H1 (cell line): ENCODE data around the gene SPDYC. TPM values are rescaled to one million over a fixed set of nuclear protein-coding genes. Genes with fewer than 3 reads are reported as not detected.

Experiments used
- CTCF ChIA-PET: fragments of 300-600 bp; sonication (Branson Sonifier 250); formaldehyde crosslinking; loops from one replicate; lab custom pipeline; 2021; ENCODE audit not compliant: partially characterized antibody; lab: Charles Lee
- POLR2A ChIA-PET: fragments of 300-600 bp; sonication (Branson Sonifier 250); formaldehyde crosslinking; loops from one replicate; lab custom pipeline; 2021; ENCODE audit warnings: inconsistent platforms; ENCODE audit not compliant: partially characterized antibody; lab: Charles Lee
- DNase-seq, 2 experiments: peaks; one replicate each; pipeline versions ENCODE4 v3.0.0 to v3.0.0-alpha.2; 2010 to 2022; ENCODE audit warnings: low spot score in 2 of 2, low read depth in 1 of 2, mixed read lengths in 1 of 2
- FAIRE-seq: peaks from 2 replicates; lab custom pipeline; 2011; peaks lifted over from hg19 to GRCh38; lab: Jason Lieb, UNC
- H2AFZ ChIP-seq: 2 replicates; pipeline ENCODE4 v1.8.1; 2012; ENCODE audit warnings: low read length, inconsistent platforms
- H2AK5ac ChIP-seq: 2 replicates; pipeline ENCODE4 v1.6.1; 2013; ENCODE audit warnings: low read depth, low read length
- H2BK120ac ChIP-seq: replicated peaks from 2 replicates; pipeline ENCODE3; 2013; ENCODE audit warnings: low read depth, low read length, inconsistent platforms
- H2BK12ac ChIP-seq: 2 replicates; pipeline ENCODE4 v1.6.1; 2013; ENCODE audit warnings: low read depth, low read length
- H2BK15ac ChIP-seq: 2 replicates; pipeline ENCODE4 v1.6.1; 2013; ENCODE audit warnings: low read length
- H2BK20ac ChIP-seq: 2 replicates; pipeline ENCODE4 v1.6.1; 2013; ENCODE audit warnings: low read length
- H2BK5ac ChIP-seq: 2 replicates; pipeline ENCODE4 v1.6.1; 2013; ENCODE audit warnings: low read depth, low read length
- H3K14ac ChIP-seq: 2 replicates; pipeline ENCODE4 v1.6.1; 2013; ENCODE audit warnings: inconsistent platforms; ENCODE audit not compliant: insufficient read length
- H3K18ac ChIP-seq: 2 replicates; pipeline ENCODE4 v1.6.1; 2013; ENCODE audit warnings: low read length; ENCODE audit errors: extremely low read depth
- H3K23ac ChIP-seq: 2 replicates; pipeline ENCODE4 v1.6.1; 2013; ENCODE audit warnings: inconsistent platforms; ENCODE audit not compliant: insufficient read length
- H3K23me2 ChIP-seq: 2 replicates; pipeline ENCODE4 v1.6.1; 2013; ENCODE audit warnings: low read depth, low read length
- H3K27ac ChIP-seq: 2 replicates; pipeline ENCODE4 v1.6.1; 2011; ENCODE audit warnings: low read depth, low read length, inconsistent platforms
- H3K27me3 ChIP-seq, 4 experiments: replicated peaks in 1 of 4; 1 replicate in 1 of 4; 2 replicates in 3 of 4; pipeline versions ENCODE4 v1.6.1 to v1.8.1; 2011 to 2013; ENCODE audit warnings: low read length in 3 of 4, mild to moderate bottlenecking in 3 of 4, inconsistent platforms in 2 of 4, mixed read lengths in 2 of 4, moderate library complexity in 1 of 4; ENCODE audit not compliant: control insufficient read depth in 3 of 4, insufficient read depth in 3 of 4; ENCODE audit errors: extremely low read depth in 1 of 4
- H3K36me3 ChIP-seq, 4 experiments: 2 replicates each; pipeline versions ENCODE4 v1.6.1 to v1.8.1; 2011 to 2013; ENCODE audit warnings: mild to moderate bottlenecking in 4 of 4, low read length in 3 of 4, moderate library complexity in 2 of 4, control low read depth in 1 of 4, inconsistent platforms in 1 of 4; ENCODE audit not compliant: insufficient read depth in 4 of 4, control insufficient read depth in 2 of 4
- H3K4ac ChIP-seq: replicated peaks from 2 replicates; pipeline ENCODE3; 2013; ENCODE audit warnings: low read length, low read depth, mixed read lengths, inconsistent platforms; ENCODE audit not compliant: insufficient read length
- H3K4me1 ChIP-seq, 4 experiments: replicated peaks in 1 of 4; 1 replicate in 1 of 4; 2 replicates in 3 of 4; pipeline versions ENCODE4 v1.6.1 to v1.8.1; 2011 to 2013; ENCODE audit warnings: low read length in 3 of 4, inconsistent platforms in 2 of 4, mixed read lengths in 1 of 4; ENCODE audit not compliant: insufficient read depth in 4 of 4, control insufficient read depth in 3 of 4
- H3K4me2 ChIP-seq, 2 experiments: 2 replicates each; pipeline versions ENCODE4 v1.6.1 to v1.8.1; 2011 to 2013; ENCODE audit warnings: low read depth in 2 of 2, low read length in 2 of 2, control low read depth in 1 of 2, inconsistent platforms in 1 of 2, mild to moderate bottlenecking in 1 of 2; ENCODE audit not compliant: insufficient read depth in 1 of 2
- H3K4me3 ChIP-seq, 4 experiments: fragments of 200-600, 300-600 bp in 1 of 4; sonication (generic), shearing (Covaris generic), sonication (Bioruptor Twin) in 1 of 4; 2 replicates each; pipeline versions ENCODE4 v1.5.1 to v1.8.1; 2011 to 2016; ENCODE audit warnings: low read length in 4 of 4, low read depth in 3 of 4, control low read depth in 2 of 4, inconsistent platforms in 2 of 4, mild to moderate bottlenecking in 2 of 4, mixed read lengths in 1 of 4, moderate library complexity in 1 of 4; ENCODE audit not compliant: insufficient read depth in 2 of 4; ENCODE audit errors: extremely low read depth in 1 of 4
- H3K56ac ChIP-seq: replicated peaks from 2 replicates; pipeline ENCODE3; 2013; ENCODE audit warnings: low read depth, mild to moderate bottlenecking, mixed read lengths, low read length, inconsistent platforms; ENCODE audit not compliant: insufficient read length
- H3K79me1 ChIP-seq: 2 replicates; pipeline ENCODE4 v1.6.1; 2013; ENCODE audit warnings: low read depth, low read length, control low read depth
- H3K79me2 ChIP-seq, 2 experiments: 2 replicates each; pipeline versions ENCODE4 v1.6.1 to v1.8.1; 2012 to 2013; ENCODE audit warnings: low read length in 2 of 2, mild to moderate bottlenecking in 2 of 2, inconsistent platforms in 1 of 2; ENCODE audit not compliant: insufficient read depth in 2 of 2, control insufficient read depth in 1 of 2
- H3K9ac ChIP-seq, 4 experiments: replicated peaks in 1 of 4; 1 replicate in 1 of 4; 2 replicates in 3 of 4; pipeline versions ENCODE4 v1.6.1 to v1.8.1; 2011 to 2013; ENCODE audit warnings: low read depth in 3 of 4, low read length in 3 of 4, control low read depth in 2 of 4, mild to moderate bottlenecking in 2 of 4, moderate library complexity in 2 of 4, inconsistent platforms in 1 of 4; ENCODE audit errors: extremely low read depth in 1 of 4
- H3K9me3 ChIP-seq, 2 experiments: 2 replicates each; pipeline versions ENCODE4 v1.6.1 to v1.8.1; 2012 to 2013; ENCODE audit warnings: mild to moderate bottlenecking in 2 of 2, moderate library complexity in 2 of 2, control low read depth in 1 of 2, inconsistent platforms in 1 of 2, low read depth in 1 of 2, low read length in 1 of 2, mixed read lengths in 1 of 2; ENCODE audit not compliant: insufficient read depth in 2 of 2
- H4K20me1 ChIP-seq, 2 experiments: replicated peaks in 1 of 2; 2 replicates each; pipeline versions ENCODE3 to v1.8.1; 2011 to 2013; ENCODE audit warnings: inconsistent platforms in 2 of 2, low read length in 2 of 2, mild to moderate bottlenecking in 1 of 2; ENCODE audit not compliant: insufficient read depth in 2 of 2, control insufficient read depth in 1 of 2
- H4K5ac ChIP-seq: 2 replicates; pipeline ENCODE4 v1.6.1; 2013; ENCODE audit warnings: low read length, low read depth, mixed read lengths, inconsistent platforms; ENCODE audit not compliant: insufficient read length
- H4K8ac ChIP-seq: 2 replicates; pipeline ENCODE4 v1.8.0; 2013; ENCODE audit warnings: mild to moderate bottlenecking, moderate library complexity, low read length, inconsistent platforms; ENCODE audit not compliant: insufficient read depth; ENCODE audit errors: extremely low read depth
- H4K91ac ChIP-seq: replicated peaks from 2 replicates; pipeline ENCODE3; 2013; ENCODE audit warnings: low read length, mixed read lengths, inconsistent platforms; ENCODE audit not compliant: insufficient read length
- FOSL1 ChIP-seq: IDR thresholded peaks from 2 replicates; pipeline ENCODE4 v1.6.1; 2011; ENCODE audit warnings: mild to moderate bottlenecking, low read depth, low read length, moderate library complexity; ENCODE audit not compliant: insufficient read depth
- JUN ChIP-seq: IDR thresholded peaks from 2 replicates; pipeline ENCODE4 v1.6.1; 2011; ENCODE audit warnings: low read depth, mild to moderate bottlenecking, improper control_type of control experiment, low read length
- RXRA ChIP-seq: IDR thresholded peaks from 2 replicates; pipeline ENCODE4 v1.6.1; 2011; ENCODE audit warnings: low read depth, mild to moderate bottlenecking, low read length, moderate library complexity; ENCODE audit not compliant: insufficient read depth
- SP4 ChIP-seq: IDR thresholded peaks from 2 replicates; pipeline ENCODE4 v1.6.1; 2012; ENCODE audit warnings: low read length, inconsistent platforms
- TCF12 ChIP-seq: IDR thresholded peaks from 2 replicates; pipeline ENCODE4 v1.6.1; 2011; ENCODE audit warnings: low read depth, mild to moderate bottlenecking, low read length
- YY1 ChIP-seq: IDR thresholded peaks from 2 replicates; pipeline ENCODE4 v1.6.1; 2011; ENCODE audit warnings: low read depth, mild to moderate bottlenecking, low read length
- WGBS, 2 experiments: shearing (Covaris generic) in 1 of 2; methylation state at CpG; one replicate each; pipeline versions ENCODE4 v1.1.6 to v1.1.7; 2013 to 2015; ENCODE audit warnings: low lambda C conversion rate in 2 of 2, mixed read lengths in 2 of 2, inconsistent platforms in 1 of 2, low coverage in 1 of 2, missing lambda C conversion rate in 1 of 2; ENCODE audit not compliant: insufficient replicate concordance in 2 of 2, insufficient coverage in 1 of 2, insufficient read length in 1 of 2; ENCODE audit errors: extremely low coverage in 1 of 2, missing lambda C conversion rate in 1 of 2; 5-methylcytosine and 5-hydroxymethylcytosine counted together
- polyA plus RNA-seq, 7 experiments: library from polyadenylated mRNA; depleted of rRNA in 3 of 7; stranded (reverse) in 5 of 7; unstranded in 2 of 7; fragments of >200 nt in 5 of 7; fragments of 200-250 nt in 2 of 7; gene quantifications; 1 replicate in 5 of 7; 2 replicates in 1 of 7; 4 replicates in 1 of 7; pipeline versions ENCODE4 v1.2.1 to v1.2.3, GENCODE V29; 2011 to 2013; ENCODE audit warnings: missing spikeins in 2 of 7, mixed read lengths in 2 of 7
- total RNA-seq: library from RNA; stranded (reverse); fragmentation: NEBNext Ultra II Directional; extraction: Animal tissue kit (Norgen Biotek cat#: 25700); gene quantifications from 2 replicates; pipeline ENCODE4 v1.2.1, GENCODE V29; 2021
- TF ChIP-seq, protein P1 (sequence below), 3 experiments: IDR thresholded peaks; 1 replicate in 2 of 3; 2 replicates in 1 of 3; pipeline versions ENCODE4 v1.5.1 to v1.6.1; 2011; ENCODE audit warnings: low read length in 3 of 3, mild to moderate bottlenecking in 3 of 3, inconsistent platforms in 2 of 3, low read depth in 1 of 3, moderate library complexity in 1 of 3; ENCODE audit not compliant: insufficient read depth in 1 of 3; ENCODE audit errors: control extremely low read depth in 1 of 3
- TF ChIP-seq, protein P2 (sequence below): IDR thresholded peaks from 2 replicates; pipeline ENCODE4 v1.6.1; 2012; ENCODE audit warnings: inconsistent platforms

SPDYC gene
- total and polyA plus RNA-seq, 2 of the 8 experiments (the other 6 are each of a cell fraction or from before 2014, with no cell fraction given), result 0.15 TPM; not detected in 1

DNA sequence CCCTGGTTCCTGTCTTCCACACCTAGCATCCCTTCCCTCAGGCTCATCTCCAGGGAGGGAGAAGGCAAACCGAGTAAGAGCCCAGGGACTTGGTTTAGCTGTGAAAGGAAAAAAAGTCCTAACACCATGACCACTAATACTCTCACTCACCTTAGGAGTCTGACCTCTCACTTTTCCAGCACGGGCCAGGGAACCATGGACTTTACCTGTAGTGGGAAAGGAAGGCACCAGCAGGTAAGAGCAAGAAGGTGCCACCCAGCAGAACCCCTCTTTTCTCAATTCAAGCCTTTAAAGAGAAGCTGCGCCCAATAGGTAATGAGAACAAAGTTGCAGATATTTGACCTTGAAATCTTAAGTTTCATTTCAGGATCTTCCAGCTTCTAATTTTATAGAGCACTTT, 49.2 kb upstream of the SPDYC start:
- Histone ChIP-seq H3K4ac (no peak overlapping the region), H3K79me2 (peaks cover 6 to 43% of the 10 kb centered on the region in 2 experiments), H3K4me2 (peak overlapping the region; percentile 76 to 89), H3K4me3 (peak overlapping the region; percentile 80 to 98 (median 93); a peak in 5 of 8 replicates)
- no peak for TF ChIP-seq YY1
- no peak for TF ChIP-seq TCF12
- TF ChIP-seq FOSL1, result no peak
- TF ChIP-seq, protein P1, sequence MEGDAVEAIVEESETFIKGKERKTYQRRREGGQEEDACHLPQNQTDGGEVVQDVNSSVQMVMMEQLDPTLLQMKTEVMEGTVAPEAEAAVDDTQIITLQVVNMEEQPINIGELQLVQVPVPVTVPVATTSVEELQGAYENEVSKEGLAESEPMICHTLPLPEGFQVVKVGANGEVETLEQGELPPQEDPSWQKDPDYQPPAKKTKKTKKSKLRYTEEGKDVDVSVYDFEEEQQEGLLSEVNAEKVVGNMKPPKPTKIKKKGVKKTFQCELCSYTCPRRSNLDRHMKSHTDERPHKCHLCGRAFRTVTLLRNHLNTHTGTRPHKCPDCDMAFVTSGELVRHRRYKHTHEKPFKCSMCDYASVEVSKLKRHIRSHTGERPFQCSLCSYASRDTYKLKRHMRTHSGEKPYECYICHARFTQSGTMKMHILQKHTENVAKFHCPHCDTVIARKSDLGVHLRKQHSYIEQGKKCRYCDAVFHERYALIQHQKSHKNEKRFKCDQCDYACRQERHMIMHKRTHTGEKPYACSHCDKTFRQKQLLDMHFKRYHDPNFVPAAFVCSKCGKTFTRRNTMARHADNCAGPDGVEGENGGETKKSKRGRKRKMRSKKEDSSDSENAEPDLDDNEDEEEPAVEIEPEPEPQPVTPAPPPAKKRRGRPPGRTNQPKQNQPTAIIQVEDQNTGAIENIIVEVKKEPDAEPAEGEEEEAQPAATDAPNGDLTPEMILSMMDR (IDR thresholded peaks at IDR 0.05; ENCODE audit: control extremely low read depth in 1 of 3, insufficient read depth in 1 of 3, low read depth in 1 of 3, low read length in 3 of 3), result no peak
- no peak for TF ChIP-seq RXRA
- TF ChIP-seq SP4, result no peak
- no peak for TF ChIP-seq JUN
- TF ChIP-seq, protein P2, sequence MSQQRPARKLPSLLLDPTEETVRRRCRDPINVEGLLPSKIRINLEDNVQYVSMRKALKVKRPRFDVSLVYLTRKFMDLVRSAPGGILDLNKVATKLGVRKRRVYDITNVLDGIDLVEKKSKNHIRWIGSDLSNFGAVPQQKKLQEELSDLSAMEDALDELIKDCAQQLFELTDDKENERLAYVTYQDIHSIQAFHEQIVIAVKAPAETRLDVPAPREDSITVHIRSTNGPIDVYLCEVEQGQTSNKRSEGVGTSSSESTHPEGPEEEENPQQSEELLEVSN, result no peak
- TF ChIP-seq, all 59 proteins: peak for 0
- FAIRE-seq, result no peak
- peaks cover 13% of the 10 kb centered on the region for H3K79me1 ChIP-seq
- DNase-seq, result no peak
- H4K8ac ChIP-seq, result no peak overlapping the region
- POLR2A ChIA-PET, result interaction anchor here (0.6 to 17.4 kb wide), 19 partner anchors 9 to 792 kb away, joined by 3 to 305 read pairs (median 5); partner anchors contain the start of genes CAPN1, SPDYC, SYVN1 and TM7SF2
- no peaks in the 10 kb centered on the region for H3K27me3 ChIP-seq
- no peak overlapping the region for H2BK12ac ChIP-seq
- peak overlapping the region in 1 of 4 experiments; percentile 84; a peak in 2 of 7 replicates for H3K9ac ChIP-seq
- no peak overlapping the region for H2BK15ac ChIP-seq
- H3K23ac ChIP-seq, result no peak overlapping the region
- H2BK20ac ChIP-seq, result no peak overlapping the region
- no peak overlapping the region for H4K5ac ChIP-seq
- H3K14ac ChIP-seq, result no peak overlapping the region
- WGBS, 2 experiments, result 91% methylated on average over 3 of the region's 3 CpGs; no CpG with 5 or more reads in 1 of the 2 experiments
- CTCF ChIA-PET, result interaction anchor here (0.8 to 3.0 kb wide), 11 partner anchors 8 to 273 kb away, joined by 3 to 14 read pairs (median 5); partner anchors contain the start of genes CAPN1 and TM7SF2
- no peak overlapping the region for H2BK120ac ChIP-seq
- no peak overlapping the region for H2AK5ac ChIP-seq
- H3K9me3 ChIP-seq, result no peaks in the 10 kb centered on the region
- no peak overlapping the region for H2AFZ ChIP-seq
- peaks cover 4% of the 10 kb centered on the region in 2 experiments for H4K20me1 ChIP-seq
- no peak overlapping the region for H3K56ac ChIP-seq
- peaks cover 12 to 47% (median 31%) of the 10 kb centered on the region in 4 experiments for H3K36me3 ChIP-seq
- H3K18ac ChIP-seq, result no peak overlapping the region
- H3K4me1 ChIP-seq, result peaks cover 0 to 13% (median 8%) of the 10 kb centered on the region in 4 experiments; a peak in 6 of 7 replicates
- no peak overlapping the region for H4K91ac ChIP-seq
- no peak overlapping the region for H3K27ac ChIP-seq
- H3K23me2 ChIP-seq, result peaks cover 8% of the 10 kb centered on the region; the same call in 1 of the 2 replicates
- no peak overlapping the region for H2BK5ac ChIP-seq
